LNCaP clone FGC (cell line): Measurements from ENCODE around the gene DHX32.

Experiments
- DNase-seq: peaks from one replicate; pipeline ENCODE4 v3.0.0-alpha.2; 2011; ENCODE audit warnings: low read depth
- H3K4me3 ChIP-seq: 2 replicates; pipeline ENCODE4 v1.5.1; 2011; ENCODE audit warnings: mild to moderate bottlenecking, low read depth, low read length, control low read depth
- TF ChIP-seq, protein P1 (sequence below): IDR thresholded peaks from 2 replicates; pipeline ENCODE4 v1.5.1; 2012; ENCODE audit warnings: mild to moderate bottlenecking; ENCODE audit not compliant: control insufficient read depth, insufficient read depth; ENCODE audit errors: extremely low read depth

Gene DHX32

DNA sequence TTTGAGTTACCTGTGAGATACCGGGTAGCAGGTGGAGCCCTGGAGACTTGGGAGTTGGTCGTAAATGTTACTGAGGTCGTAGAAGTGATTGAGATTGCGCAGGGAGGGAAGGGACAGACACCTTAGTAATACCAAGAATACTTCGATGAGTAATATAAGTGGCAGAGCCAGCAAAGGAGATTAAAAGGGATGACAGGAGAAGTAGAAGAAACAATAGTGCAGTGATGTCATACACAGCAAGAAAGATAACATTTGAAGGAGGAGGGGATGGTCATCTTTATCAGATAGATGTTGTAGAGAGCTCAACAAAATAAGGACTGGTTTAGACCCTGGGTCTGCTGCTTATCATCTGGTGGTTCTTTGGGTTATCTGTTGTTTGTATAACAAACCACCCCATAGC, 52.8 kb downstream of the DHX32 start:
- H3K4me3 ChIP-seq = no peak overlapping the region
- TF ChIP-seq, protein P1, sequence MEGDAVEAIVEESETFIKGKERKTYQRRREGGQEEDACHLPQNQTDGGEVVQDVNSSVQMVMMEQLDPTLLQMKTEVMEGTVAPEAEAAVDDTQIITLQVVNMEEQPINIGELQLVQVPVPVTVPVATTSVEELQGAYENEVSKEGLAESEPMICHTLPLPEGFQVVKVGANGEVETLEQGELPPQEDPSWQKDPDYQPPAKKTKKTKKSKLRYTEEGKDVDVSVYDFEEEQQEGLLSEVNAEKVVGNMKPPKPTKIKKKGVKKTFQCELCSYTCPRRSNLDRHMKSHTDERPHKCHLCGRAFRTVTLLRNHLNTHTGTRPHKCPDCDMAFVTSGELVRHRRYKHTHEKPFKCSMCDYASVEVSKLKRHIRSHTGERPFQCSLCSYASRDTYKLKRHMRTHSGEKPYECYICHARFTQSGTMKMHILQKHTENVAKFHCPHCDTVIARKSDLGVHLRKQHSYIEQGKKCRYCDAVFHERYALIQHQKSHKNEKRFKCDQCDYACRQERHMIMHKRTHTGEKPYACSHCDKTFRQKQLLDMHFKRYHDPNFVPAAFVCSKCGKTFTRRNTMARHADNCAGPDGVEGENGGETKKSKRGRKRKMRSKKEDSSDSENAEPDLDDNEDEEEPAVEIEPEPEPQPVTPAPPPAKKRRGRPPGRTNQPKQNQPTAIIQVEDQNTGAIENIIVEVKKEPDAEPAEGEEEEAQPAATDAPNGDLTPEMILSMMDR = no peak
- DNase-seq = no peak

DNA sequence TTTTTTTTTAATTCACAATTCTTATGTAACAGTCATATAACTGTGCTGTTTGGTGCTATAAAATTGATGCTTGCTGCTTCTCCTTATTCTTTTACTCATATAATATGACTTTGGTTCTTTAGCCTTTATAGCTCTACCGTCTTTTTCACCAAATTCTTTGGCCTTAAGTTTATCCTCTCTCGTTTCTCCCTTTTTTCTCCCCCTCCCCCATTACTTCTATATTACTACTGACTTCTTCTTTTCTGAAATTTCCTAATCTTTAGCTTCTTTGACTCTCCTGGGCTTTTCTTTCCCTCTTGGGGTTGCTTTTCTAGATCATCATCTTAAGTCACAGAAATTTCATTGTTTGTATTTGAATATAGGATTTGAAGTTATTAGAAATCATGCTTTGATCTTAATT, 54.0 kb downstream of the DHX32 start:
- TF ChIP-seq, protein P1 = no peak
- no peak overlapping the region for H3K4me3 ChIP-seq
- no peak for DNase-seq

DNA sequence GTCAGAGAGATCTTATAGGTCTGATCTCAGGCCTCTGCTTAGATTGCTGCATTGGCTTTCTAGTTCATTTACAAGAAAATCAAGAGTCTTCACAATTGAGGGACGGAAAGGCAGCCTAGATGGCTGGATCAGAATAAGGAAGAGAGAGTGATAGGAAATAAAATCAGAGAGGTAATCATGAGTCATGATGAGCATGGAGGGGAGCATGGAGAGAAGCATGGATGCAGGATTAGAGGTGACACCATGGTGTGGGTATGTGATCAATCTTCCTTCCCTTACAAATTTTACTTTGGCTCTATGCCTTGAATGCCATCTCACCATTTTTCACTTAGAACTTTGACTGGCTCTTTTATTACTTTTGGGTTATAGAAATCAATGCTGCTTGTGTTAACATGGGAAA, 56.4 kb downstream of the DHX32 start:
- no peak for DNase-seq
- TF ChIP-seq, protein P1 = no peak
- H3K4me3 ChIP-seq = peak overlapping the region; percentile 63

DNA sequence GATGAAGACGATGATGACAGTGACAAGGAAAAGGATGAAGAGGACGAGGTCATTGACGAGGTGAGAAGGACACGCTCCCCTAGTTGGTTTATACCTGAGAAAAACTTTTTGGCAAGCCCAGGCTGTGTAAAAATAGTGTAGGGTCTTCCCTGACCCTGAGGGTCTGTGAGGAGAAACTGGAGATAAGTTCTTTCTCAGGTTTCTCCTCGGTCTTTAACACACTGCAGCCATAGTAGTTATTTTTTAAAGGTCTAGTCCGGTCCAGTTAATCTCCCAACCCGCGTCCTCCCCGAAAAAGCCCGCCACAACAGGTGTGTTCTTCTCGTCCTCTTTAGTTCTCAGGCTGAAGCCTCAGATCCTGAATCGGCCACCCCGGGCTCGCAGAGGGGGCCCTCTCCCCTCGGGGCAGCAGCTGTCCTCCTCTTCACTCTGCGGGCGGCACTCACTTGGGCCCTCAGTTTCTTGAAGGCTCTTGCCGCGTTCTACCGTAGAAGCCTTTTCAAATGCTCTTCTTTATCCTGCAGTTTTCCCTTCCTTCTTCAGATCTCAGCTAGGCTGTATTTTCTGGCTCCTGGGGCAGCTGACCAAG, 57.3 kb downstream of the DHX32 start:
- TF ChIP-seq, protein P1 = no peak
- peak overlapping the region; percentile 63 for H3K4me3 ChIP-seq
- no peak for DNase-seq

DNA sequence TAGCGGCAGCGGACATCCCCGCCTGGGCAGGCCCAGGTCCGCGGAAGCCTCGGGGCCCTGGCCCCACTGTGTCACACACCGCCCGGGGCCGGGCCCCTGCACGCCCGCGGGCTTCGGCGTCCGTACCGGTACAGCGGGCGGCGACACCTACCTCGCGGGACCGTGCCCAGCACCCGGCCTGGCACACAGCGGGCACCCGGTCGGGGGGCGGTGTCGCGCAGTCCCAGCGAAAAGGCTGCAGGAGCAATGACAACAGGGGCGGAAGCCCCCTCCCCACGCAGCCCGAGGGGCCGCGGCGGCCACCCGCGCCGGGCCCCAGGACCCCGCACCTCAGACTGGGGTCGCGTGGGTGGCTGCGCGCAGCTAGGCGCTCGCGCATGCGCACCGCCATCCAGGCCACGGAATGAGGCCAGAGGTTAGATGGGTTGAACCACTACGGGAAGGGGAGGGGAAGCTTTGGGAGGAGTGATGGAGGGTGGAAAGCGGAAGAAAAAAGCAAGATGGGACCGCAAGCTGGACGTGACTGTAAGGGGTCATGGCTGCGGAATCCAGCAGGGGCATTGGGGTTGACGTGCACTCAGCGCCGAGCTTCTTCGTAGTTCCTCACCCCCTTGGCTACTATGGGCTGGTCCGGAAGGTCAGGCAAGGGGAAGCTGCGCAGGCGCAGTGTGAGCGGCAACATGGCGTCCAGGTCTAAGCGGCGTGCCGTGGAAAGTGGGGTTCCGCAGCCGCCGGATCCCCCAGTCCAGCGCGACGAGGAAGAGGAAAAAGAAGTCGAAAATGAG, 58.0 kb downstream of the DHX32 start, which contains the start of the genes BCCIP and UROS:
Gene BCCIP, plus strand, starts transcription at position 669 of the 785 bp plus-strand sequence. Its CDS starts 12 bp downstream, at position 681.
Gene UROS, minus strand, starts transcription at position 381 of the 785 bp plus-strand sequence. CDS start 6,759 bp downstream, outside the sequence.
- TF ChIP-seq, protein P1 = no peak

DNA sequence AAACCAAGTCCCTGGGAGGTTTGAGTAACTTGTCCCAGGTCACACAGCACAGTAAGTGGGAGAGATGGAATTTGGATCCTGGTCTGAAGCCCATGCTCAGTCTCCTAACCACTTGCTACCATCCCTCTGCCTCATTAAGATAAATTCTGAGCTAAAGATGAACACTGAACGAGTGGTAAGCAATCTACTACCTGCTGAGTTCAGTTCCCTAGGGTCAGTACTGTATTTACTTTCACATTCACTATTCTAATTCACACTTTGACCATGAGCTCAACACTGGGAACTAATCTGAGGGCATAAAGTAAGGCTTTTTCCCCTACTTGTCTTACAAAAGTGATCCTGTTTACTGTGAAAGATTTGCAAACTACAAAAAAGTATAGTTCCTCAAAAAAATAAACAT, 60.4 kb downstream of the DHX32 start:
- TF ChIP-seq, protein P1 = no peak
- no peak for DNase-seq
- H3K4me3 ChIP-seq = no peak overlapping the region

More for the DNA sequence above, 58.0 kb downstream of the DHX32 start, which contains the start of the genes BCCIP and UROS:
- peak; percentile 71 for DNase-seq
- peak within 1 kb of the TSS; percentile 63 for H3K4me3 ChIP-seq
